Epithelial cell of esophagus (primary cell): Measurements from ENCODE around the gene MRPL16.

ENCODE experiments used
- DNase-seq: peaks from one replicate; pipeline ENCODE4 v3.0.0; 2010; ENCODE audit warnings: low read depth
- H3K4me3 ChIP-seq: 2 replicates; pipeline ENCODE4 v1.5.1; 2011; ENCODE audit warnings: mild to moderate bottlenecking, low read length, control low read depth
- CTCF ChIP-seq: IDR thresholded peaks from 2 replicates; pipeline ENCODE4 v1.5.1; 2011; ENCODE audit warnings: low read depth, mild to moderate bottlenecking, low read length, control low read depth, inconsistent platforms; ENCODE audit not compliant: insufficient read depth; ENCODE audit errors: missing control alignments

MRPL16 gene

DNA sequence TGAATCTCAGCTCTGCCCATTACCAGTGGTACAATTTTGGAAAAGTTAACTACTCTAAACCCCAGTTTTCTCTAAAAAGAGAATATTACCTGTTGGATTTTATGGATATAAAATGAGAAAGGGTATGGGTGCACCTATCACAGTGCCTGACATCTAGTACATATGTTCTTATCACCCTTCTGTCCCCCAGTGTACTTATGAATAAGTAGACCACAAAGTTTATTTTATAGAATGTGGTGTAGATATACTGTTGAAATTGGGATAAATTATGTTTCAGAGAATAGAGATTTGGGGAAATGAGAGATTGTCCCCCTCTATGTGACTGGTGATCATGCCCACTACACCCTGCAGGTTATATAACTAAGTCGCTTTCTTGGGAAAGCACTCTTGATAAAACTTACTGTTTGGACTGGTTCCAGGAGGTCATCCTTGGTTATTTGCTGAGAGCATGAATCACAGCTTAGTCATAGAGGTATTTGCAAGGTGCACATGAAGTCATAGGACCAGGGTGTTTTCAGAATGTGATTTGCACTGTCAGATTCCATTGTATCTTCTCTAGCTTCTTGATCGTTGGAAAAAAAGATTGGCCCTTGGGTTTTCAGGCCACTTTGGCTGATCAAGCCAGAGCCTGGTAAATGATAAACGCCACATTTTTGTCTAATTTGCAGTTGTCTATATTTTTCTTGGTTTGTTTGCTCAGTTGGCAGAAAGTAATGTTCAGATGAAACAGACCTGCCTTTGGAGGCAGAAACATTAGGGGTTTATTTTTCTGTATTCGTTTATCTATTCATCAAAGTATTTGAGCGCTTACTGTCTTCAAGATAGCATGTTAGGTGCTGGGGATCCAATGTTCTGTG, 34.1 kb downstream of the MRPL16 start:
- DNase-seq = peak; percentile 97
- no peak overlapping the region for H3K4me3 ChIP-seq
- no peak for TF ChIP-seq CTCF

DNA sequence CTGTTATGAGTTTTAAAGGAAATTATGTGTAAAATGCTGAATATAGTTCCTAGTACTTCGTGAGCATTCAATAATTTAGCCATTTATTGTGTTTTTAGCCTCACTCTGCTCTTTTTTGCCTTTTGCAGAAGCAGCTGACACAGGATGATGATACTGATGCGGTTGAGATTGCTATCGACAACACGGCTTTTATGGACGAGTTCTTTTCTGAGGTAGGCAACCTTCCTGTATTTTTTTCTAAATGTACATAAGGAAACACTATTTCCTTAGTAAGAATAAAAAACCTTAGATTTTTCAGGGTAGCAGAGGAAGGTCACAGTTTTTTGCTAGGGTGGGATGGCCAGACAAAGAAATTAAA, 37.5 kb downstream of the MRPL16 start:
- no peak for DNase-seq
- no peak for TF ChIP-seq CTCF
- no peak overlapping the region for H3K4me3 ChIP-seq

- no peak for TF ChIP-seq CTCF
- no peak overlapping the region for H3K4me3 ChIP-seq
- DNase-seq = no peak
Measured at GRCh38 chr11:59771605-59772004, 39.0 kb downstream of the MRPL16 start.

GRCh38 chr11:59770869-59771268, 39.7 kb downstream of the MRPL16 start:
- H3K4me3 ChIP-seq = no peak overlapping the region

GRCh38 chr11:59770319-59770718, 40.3 kb downstream of the MRPL16 start:
- no peak for DNase-seq
- no peak for TF ChIP-seq CTCF
- H3K4me3 ChIP-seq = no peak overlapping the region

More at GRCh38 chr11:59770869-59771268, 39.7 kb downstream of the MRPL16 start:
- no peak for DNase-seq
- no peak for TF ChIP-seq CTCF

DNA sequence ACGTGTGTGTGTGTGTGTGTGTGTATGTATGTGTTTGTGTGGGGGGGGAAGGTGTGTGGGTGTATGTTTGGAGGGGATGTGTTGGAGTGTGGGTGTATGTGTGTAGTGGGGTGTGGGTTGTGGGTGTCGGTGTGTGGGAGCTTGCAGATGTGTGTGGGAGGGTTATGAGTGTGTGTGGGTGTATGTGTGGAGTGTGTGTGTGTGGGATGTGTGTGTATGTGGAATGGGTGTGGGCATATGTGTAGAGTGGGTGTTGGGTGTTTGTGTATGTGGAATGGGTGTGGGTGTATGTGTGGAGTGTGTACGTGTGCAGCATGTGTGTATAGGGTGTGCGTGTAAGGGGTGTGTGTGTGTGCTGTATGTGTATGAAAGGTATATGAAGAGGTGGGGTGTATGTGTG, 40.8 kb downstream of the MRPL16 start:
- TF ChIP-seq CTCF = no peak
- no peak for DNase-seq

DNA sequence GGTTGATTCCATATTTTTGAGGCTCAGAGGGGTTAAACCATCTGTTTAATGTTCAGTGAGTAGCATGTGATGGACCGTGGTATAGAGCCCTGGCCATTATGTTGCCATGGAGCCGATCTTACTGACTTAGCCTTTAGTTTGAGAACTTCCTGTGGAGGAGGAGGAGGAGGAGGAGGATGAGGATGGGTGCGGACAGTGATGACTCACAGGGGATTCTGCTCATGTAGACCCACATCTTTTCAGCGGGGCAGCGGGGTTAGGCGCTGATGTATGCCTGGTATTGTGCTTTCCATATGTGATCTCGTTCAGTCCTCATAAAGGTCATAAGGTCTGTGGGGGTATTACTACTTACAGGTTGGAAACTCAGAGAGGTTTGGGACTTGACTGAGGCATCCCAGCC, 41.5 kb downstream of the MRPL16 start:
- TF ChIP-seq CTCF = no peak

More for the DNA sequence above, 40.8 kb downstream of the MRPL16 start:
- no peak overlapping the region for H3K4me3 ChIP-seq

More for the DNA sequence above, 41.5 kb downstream of the MRPL16 start:
- H3K4me3 ChIP-seq = no peak overlapping the region
- no peak for DNase-seq
